ENCODE data around the gene TBC1D23. TPM values are rescaled to one million over a fixed set of nuclear protein-coding genes. Genes with fewer than 3 reads are reported as not detected.

TBC1D23 gene
- total and polyA plus RNA-seq, 4 donors = 8.7 to 30.3 (median 17.8) TPM

GRCh38 chr3:100254168-100254777, 6.5 kb upstream of the TBC1D23 start:
- no peak overlapping the region for H3K4me3 ChIP-seq (ENCODE audit: low read depth in 1 of 3, low read length in 3 of 3)
- no peak overlapping the region for H3K27ac ChIP-seq (ENCODE audit: low read depth in 1 of 2, low read length in 2 of 2)
- TF ChIP-seq RAD21 (IDR thresholded peaks at IDR 0.05) (peak; percentile 98), RXRA (IDR thresholded peaks at IDR 0.05) (peak; percentile 32 to 49), CTCF (IDR thresholded peaks at IDR 0.05; ENCODE audit: low read depth, low read length, missing input control) (peak; percentile 77), TAF1 (conservative IDR thresholded peaks at IDR 0.05) (no peak), EGR1 (IDR thresholded peaks at IDR 0.05; ENCODE audit: low read depth in 2 of 2) (no peak)
- WGBS = 37% methylated on average over 7 of the region's 7 CpGs
- no peaks in the 10 kb centered on the region for H3K27me3 ChIP-seq (ENCODE audit: control insufficient read depth in 4 of 4, insufficient read depth in 4 of 4, low read length in 3 of 4)
- no peaks in the 10 kb centered on the region for H3K36me3 ChIP-seq (ENCODE audit: control insufficient read depth in 4 of 4, insufficient read depth in 3 of 4, low read depth in 1 of 4, low read length in 3 of 4)
- H3K9me3 ChIP-seq (ENCODE audit: control insufficient read depth in 4 of 4, low read length in 3 of 4) = no peaks in the 10 kb centered on the region
- no peaks in the 10 kb centered on the region for H3K4me1 ChIP-seq (ENCODE audit: control insufficient read depth in 4 of 4, insufficient read depth in 4 of 4, low read length in 3 of 4)
- DNase-seq (ENCODE audit: low spot score) = peak; percentile 38
- no peak overlapping the region for H3K9ac ChIP-seq (ENCODE audit: low read depth in 1 of 2, low read length in 2 of 2)

- H3K27me3 ChIP-seq (ENCODE audit: control insufficient read depth in 4 of 4, insufficient read depth in 4 of 4, low read length in 3 of 4) = no peaks in the 10 kb centered on the region
- H3K9ac ChIP-seq (ENCODE audit: low read depth in 1 of 2, low read length in 2 of 2) = no peak overlapping the region
- no peaks in the 10 kb centered on the region for H3K9me3 ChIP-seq (ENCODE audit: control insufficient read depth in 4 of 4, low read length in 3 of 4)
- no peak overlapping the region for H3K4me3 ChIP-seq (ENCODE audit: low read depth in 1 of 3, low read length in 3 of 3)
- H3K36me3 ChIP-seq (ENCODE audit: control insufficient read depth in 4 of 4, insufficient read depth in 3 of 4, low read depth in 1 of 4, low read length in 3 of 4) = no peaks in the 10 kb centered on the region
- DNase-seq (ENCODE audit: low spot score) = no peak
- no peak for TF ChIP-seq RXRA (IDR thresholded peaks at IDR 0.05)
- TF ChIP-seq FOXA2 (IDR thresholded peaks at IDR 0.05) = no peak
- TF ChIP-seq EGR1 (IDR thresholded peaks at IDR 0.05; ENCODE audit: low read depth in 2 of 2) = no peak
- no peak for TF ChIP-seq ZBTB33 (IDR thresholded peaks at IDR 0.05)
- TF ChIP-seq NR2F2 (IDR thresholded peaks at IDR 0.05) = no peak
- TF ChIP-seq REST (IDR thresholded peaks at IDR 0.05) = no peak
- no peak for TF ChIP-seq MAX (IDR thresholded peaks at IDR 0.05)
- no peak for TF ChIP-seq HNF4G (IDR thresholded peaks at IDR 0.05)
- no peak for TF ChIP-seq FOXA1 (IDR thresholded peaks at IDR 0.05)
- TF ChIP-seq YY1 (IDR thresholded peaks at IDR 0.05) = no peak
- TF ChIP-seq JUND (IDR thresholded peaks at IDR 0.05) = no peak
- no peak for TF ChIP-seq RAD21 (IDR thresholded peaks at IDR 0.05)
- TF ChIP-seq ATF3 (IDR thresholded peaks at IDR 0.05) = no peak
- H3K27ac ChIP-seq (ENCODE audit: low read depth in 1 of 2, low read length in 2 of 2) = no peak overlapping the region
- H3K4me1 ChIP-seq (ENCODE audit: control insufficient read depth in 4 of 4, insufficient read depth in 4 of 4, low read length in 3 of 4) = peaks cover 0 to 10% (median 5%) of the 10 kb centered on the region in 4 donors
Observed at GRCh38 chr3:100256731-100257151, 4.1 kb upstream of the TBC1D23 start.

Data from liver (tissue), 9 donors.